IMR-90 (cell line): ENCODE results near the gene CCND1. TPM values are rescaled to one million over a fixed set of nuclear protein-coding genes. Genes with fewer than 3 reads are reported as not detected.
"Not testable (repeated sequence)": the region's sequence is repeated elsewhere in the genome, so short reads cannot be mapped to it uniquely, and the experiment has no call there.

Experiments
- ATAC-seq: fragments of 200-7000 bp; cut with Tn5 transposase; 2 replicates; pipeline ENCODE4 v1.9.1; 2020; ENCODE audit warnings: low read depth, mild to moderate bottlenecking, moderate library complexity
- BruUV-seq: library from RNA; stranded (reverse); fragments of 400-500 nt; replicated peaks from 2 replicates; lab custom pipeline; 2021; lab: Mats Ljungman, UMichigan
- CTCF ChIA-PET: fragments of 300-600 bp; formaldehyde crosslinking; extraction: SDS; loops from one replicate; lab custom pipeline; 2021; ENCODE audit warnings: antibody characterized with exemption; lab: Yijun Ruan, JAX
- POLR2A ChIA-PET: fragments of 300-600 bp; sonication (Branson Sonifier 250); formaldehyde crosslinking; loops from one replicate; lab custom pipeline; 2022; ENCODE audit warnings: antibody characterized with exemption; ENCODE audit not compliant: unreplicated experiment; lab: Charles Lee
- DNase-seq: peaks from one replicate; pipeline ENCODE4 v3.0.0; 2013
- H2AFZ ChIP-seq: replicated peaks from 2 replicates; pipeline ENCODE3; 2013; ENCODE audit warnings: low read length, mild to moderate bottlenecking; ENCODE audit not compliant: poor library complexity
- H2AK5ac ChIP-seq: 2 replicates; pipeline ENCODE4 v1.6.1; 2013; ENCODE audit warnings: low read depth, low read length, inconsistent platforms
- H2AK9ac ChIP-seq: replicated peaks from 2 replicates; pipeline ENCODE3; 2013; ENCODE audit warnings: mild to moderate bottlenecking, low read depth, low read length, moderate library complexity; ENCODE audit not compliant: poor library complexity
- H2BK120ac ChIP-seq: 2 replicates; pipeline ENCODE4 v1.6.1; 2013; ENCODE audit warnings: low read depth, low read length, inconsistent platforms
- H2BK15ac ChIP-seq: 3 replicates; pipeline ENCODE4 v1.6.1; 2013; ENCODE audit warnings: low read depth, low read length, inconsistent platforms
- H2BK20ac ChIP-seq: 2 replicates; pipeline ENCODE4 v1.6.1; 2013; ENCODE audit warnings: low read depth, mild to moderate bottlenecking, inconsistent platforms, low read length, moderate library complexity
- H2BK5ac ChIP-seq: 2 replicates; pipeline ENCODE4 v1.6.1; 2013; ENCODE audit warnings: mild to moderate bottlenecking, low read depth, low read length, inconsistent platforms; ENCODE audit not compliant: poor library complexity, severe bottlenecking
- H3K14ac ChIP-seq: replicated peaks from 2 replicates; pipeline ENCODE4 v1.6.1; 2013; ENCODE audit warnings: low read depth, low read length, inconsistent platforms
- H3K18ac ChIP-seq: 2 replicates; pipeline ENCODE4 v1.6.1; 2013; ENCODE audit warnings: low read depth, low read length, control low read depth
- H3K23ac ChIP-seq: 2 replicates; pipeline ENCODE4 v1.6.1; 2013; ENCODE audit warnings: low read depth, low read length, inconsistent platforms
- H3K27ac ChIP-seq: 2 replicates; pipeline ENCODE4 v1.5.1; 2013; ENCODE audit warnings: mild to moderate bottlenecking, control low read depth, low read length; ENCODE audit not compliant: insufficient read depth
- H3K27me3 ChIP-seq: 2 replicates; pipeline ENCODE4 v1.6.1; 2013; ENCODE audit warnings: low read length; ENCODE audit not compliant: control insufficient read depth, insufficient read depth
- H3K36me3 ChIP-seq: 2 replicates; pipeline ENCODE4 v1.6.1; 2013; ENCODE audit warnings: low read length, mixed read lengths; ENCODE audit not compliant: control insufficient read depth, insufficient read depth
- H3K4ac ChIP-seq: 2 replicates; pipeline ENCODE4 v1.6.1; 2013; ENCODE audit warnings: low read depth, low read length, inconsistent platforms
- H3K4me1 ChIP-seq: 2 replicates; pipeline ENCODE4 v1.6.1; 2013; ENCODE audit warnings: low read length, mixed read lengths; ENCODE audit not compliant: control insufficient read depth, insufficient read depth
- H3K4me2 ChIP-seq: 2 replicates; pipeline ENCODE4 v1.6.1; 2013; ENCODE audit warnings: low read depth, mild to moderate bottlenecking, control low read depth, low read length, moderate library complexity
- H3K4me3 ChIP-seq: 2 replicates; pipeline ENCODE4 v1.5.1; 2013; ENCODE audit warnings: low read depth, mild to moderate bottlenecking, control low read depth, low read length, moderate library complexity; ENCODE audit not compliant: insufficient read depth
- H3K56ac ChIP-seq: 2 replicates; pipeline ENCODE4 v1.6.1; 2013; ENCODE audit warnings: low read length, inconsistent platforms; ENCODE audit not compliant: insufficient read depth; ENCODE audit errors: extremely low read depth
- H3K79me1 ChIP-seq, 2 experiments: 2 replicates each; pipeline ENCODE4 v1.6.1; 2013; ENCODE audit warnings: low read length in 2 of 2, inconsistent platforms in 1 of 2, low read depth in 1 of 2
- H3K9ac ChIP-seq: 2 replicates; pipeline ENCODE4 v1.6.1; 2013; ENCODE audit warnings: low read depth, low read length, control low read depth
- H3K9me1 ChIP-seq: 2 replicates; pipeline ENCODE4 v1.6.1; 2013; ENCODE audit warnings: low read length, inconsistent platforms; ENCODE audit not compliant: insufficient read depth
- H3K9me3 ChIP-seq: 2 replicates; pipeline ENCODE4 v1.6.1; 2013; ENCODE audit warnings: low read length; ENCODE audit not compliant: control insufficient read depth, insufficient read depth
- H4K20me1 ChIP-seq: 2 replicates; pipeline ENCODE4 v1.6.1; 2013; ENCODE audit warnings: low read length, inconsistent platforms; ENCODE audit not compliant: insufficient read depth
- H4K5ac ChIP-seq: 2 replicates; pipeline ENCODE4 v1.6.1; 2013; ENCODE audit warnings: mild to moderate bottlenecking, low read depth, low read length, control low read depth
- H4K8ac ChIP-seq, 2 experiments: 2 replicates each; pipeline ENCODE4 v1.6.1; 2013; ENCODE audit warnings: low read depth in 2 of 2, low read length in 2 of 2, control low read depth in 1 of 2, inconsistent platforms in 1 of 2
- H4K91ac ChIP-seq: 2 replicates; pipeline ENCODE4 v1.6.1; 2013; ENCODE audit warnings: low read depth, low read length, inconsistent platforms; ENCODE audit not compliant: insufficient read depth
- NFE2L2 ChIP-seq: fragments of 150-350 bp; IDR thresholded peaks from 2 replicates; pipeline ENCODE4 v1.6.1; 2016; ENCODE audit warnings: low read depth, mild to moderate bottlenecking, low read length
- WGBS, 2 experiments: methylation state at CpG; one replicate each; pipeline versions ENCODE4 v1.1.5 to v1.1.7; 2013; ENCODE audit warnings: missing lambda C conversion rate in 2 of 2; ENCODE audit not compliant: insufficient read length in 1 of 2; ENCODE audit errors: extremely low coverage in 2 of 2; 5-methylcytosine and 5-hydroxymethylcytosine counted together
- dilution Hi-C: fragments of 300-500 bp; cut with HindIII; formaldehyde crosslinking; loops from one replicate; pipeline ENCODE4 v1.14.3; 2018; ENCODE audit warnings: low sequenced_read_pairs; ENCODE audit not compliant: unreplicated experiment
- in situ Hi-C: fragments of 300-500 bp; cut with MboI; formaldehyde crosslinking; loops from 3 replicates; pipeline ENCODE4 v1.14.3; 2019; ENCODE audit warnings: low sequenced_read_pairs, inconsistent platforms, mixed read lengths
- intact Hi-C: fragments of 100-400 bp; cut with micrococcal nuclease; formaldehyde crosslinking; loops from 2 replicates; pipeline ENCODE4 v1.10.0; 2022
- polyA plus RNA-seq, 3 experiments: library from polyadenylated mRNA; depleted of rRNA; stranded (reverse); fragments of >200 nt; gene quantifications; 2 replicates each; pipeline ENCODE4 v1.2.3, GENCODE V29; 2012; ENCODE audit warnings: low replicate concordance in 1 of 3
- total RNA-seq: library from RNA; depleted of rRNA; stranded (reverse); fragments of >200 nt; gene quantifications from 2 replicates; pipeline ENCODE4 v1.2.3, GENCODE V29; 2012

CCND1 gene
- total and polyA plus RNA-seq, 2 of the 4 experiments (the other 2 are of a cell fraction), result 481 to 748 TPM

GRCh38 chr11:69687969-69688771, 47.2 kb downstream of the CCND1 start:
- peak; percentile 89 for TF ChIP-seq NFE2L2
- POLR2A ChIA-PET, result not testable (repeated sequence)

More at GRCh38 chr11:69687969-69688771, 47.2 kb downstream of the CCND1 start:
- H4K91ac ChIP-seq, ATAC-seq, H4K20me1 ChIP-seq, H3K23ac ChIP-seq, H2BK15ac ChIP-seq, H3K27me3 ChIP-seq, H3K79me1 ChIP-seq, H3K4me3 ChIP-seq, H3K9ac ChIP-seq, H2BK5ac ChIP-seq, H3K4me2 ChIP-seq, DNase-seq, H3K14ac ChIP-seq, H4K8ac ChIP-seq, H3K56ac ChIP-seq, H2BK120ac ChIP-seq, H3K27ac ChIP-seq, H3K18ac ChIP-seq, dilution Hi-C loops, H2BK20ac ChIP-seq, H4K5ac ChIP-seq, H3K4ac ChIP-seq, H2AFZ ChIP-seq, BruUV-seq, H3K36me3 ChIP-seq, H2AK5ac ChIP-seq, H2AK9ac ChIP-seq, H3K4me1 ChIP-seq, H3K9me1 ChIP-seq, H3K9me3 ChIP-seq, intact Hi-C loops: not testable (repeated sequence)
- in situ Hi-C loops, result loop anchor here (5.0 kb wide), 2 partner anchors 204 to 509 kb away; no protein-coding TSS in a partner anchor
- WGBS, 2 experiments, result 50% methylated on average over 1 of the region's 5 CpGs; no CpG with 5 or more reads in 1 of the 2 experiments
- CTCF ChIA-PET, result interaction anchor here (1.2 kb wide), 1 partner anchor 30 kb away, joined by 3 read pairs; no protein-coding TSS in a partner anchor
